Peyer's patch (tissue), 4 donors: ENCODE results near the gene ANKFN1.

Experiments
- CTCF ChIP-seq, 6 experiments: fragments of 450-650 bp in 4 of 6; fragments of 200-600 bp in 2 of 6; sonication (generic) in 1 of 6; IDR thresholded peaks; one replicate each; pipeline ENCODE4 v1.5.1; 2017 to 2019; ENCODE audit warnings: antibody characterized with exemption in 6 of 6, mild to moderate bottlenecking in 3 of 6, moderate library complexity in 1 of 6
- POLR2A ChIP-seq, 2 donors: fragments of 450-650 bp; IDR thresholded peaks; one replicate each; pipeline ENCODE4 v1.5.1; 2017; ENCODE audit warnings: antibody characterized with exemption in 2 of 2, mild to moderate bottlenecking in 2 of 2, moderate library complexity in 2 of 2

- no peak for TF ChIP-seq CTCF (IDR thresholded peaks at IDR 0.05)
- TF ChIP-seq POLR2A (IDR thresholded peaks at IDR 0.05): no peak
Observed at GRCh38 chr17:56119936-56120335, 33.3 kb upstream of the ANKFN1 start.
